GM19328 (cell line): ENCODE measurements around the gene FRAS1.

ENCODE experiments used
- ATAC-seq: cut with Tn5 transposase; IDR thresholded peaks from one replicate; pipeline ENCODE4 v1.9.1; 2021; ENCODE audit warnings: mild to moderate bottlenecking, moderate library complexity; ENCODE audit not compliant: unreplicated experiment

FRAS1 gene

GRCh38 chr4:78566834-78567499 lies 509.8 kb downstream of the FRAS1 start:
- peak; percentile 58 for ATAC-seq

- ATAC-seq: no peak
Measured at GRCh38 chr4:78567500-78568060, 510.5 kb downstream of the FRAS1 start.

DNA sequence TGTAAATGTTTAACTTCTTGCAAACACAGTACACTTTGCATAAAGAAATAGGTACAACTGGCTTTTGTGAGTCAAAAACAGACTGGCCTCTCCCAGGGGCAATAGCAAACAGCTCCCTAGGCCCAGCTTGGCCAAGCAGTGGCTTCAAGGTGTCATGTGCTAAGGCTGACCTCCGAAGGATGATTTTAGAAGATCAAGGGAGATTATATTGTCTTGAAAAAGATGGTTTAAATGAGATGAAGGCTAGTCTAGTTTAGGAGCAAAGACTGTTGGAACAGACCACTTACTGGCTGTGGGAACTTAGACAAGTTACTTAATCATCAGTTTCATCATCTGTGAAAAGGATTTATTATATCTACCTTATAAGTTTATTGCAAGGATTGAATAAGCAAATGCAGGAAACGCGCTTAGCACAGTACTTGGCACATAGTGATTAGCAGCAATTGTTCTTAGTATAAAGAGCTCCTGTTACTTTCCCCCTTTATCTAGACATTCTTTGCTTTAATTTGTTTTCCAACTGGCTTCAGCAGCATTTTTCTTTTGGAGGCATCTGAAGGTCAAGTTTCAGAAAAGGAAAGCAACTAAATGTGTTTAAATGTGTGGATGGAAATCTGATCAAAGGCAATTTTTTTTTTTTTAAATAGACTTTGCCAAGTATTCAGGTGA lies 511.6 kb downstream of the FRAS1 start:
- ATAC-seq: no peak

GRCh38 chr4:78569306-78569821 lies 512.2 kb downstream of the FRAS1 start:
- ATAC-seq: no peak

DNA sequence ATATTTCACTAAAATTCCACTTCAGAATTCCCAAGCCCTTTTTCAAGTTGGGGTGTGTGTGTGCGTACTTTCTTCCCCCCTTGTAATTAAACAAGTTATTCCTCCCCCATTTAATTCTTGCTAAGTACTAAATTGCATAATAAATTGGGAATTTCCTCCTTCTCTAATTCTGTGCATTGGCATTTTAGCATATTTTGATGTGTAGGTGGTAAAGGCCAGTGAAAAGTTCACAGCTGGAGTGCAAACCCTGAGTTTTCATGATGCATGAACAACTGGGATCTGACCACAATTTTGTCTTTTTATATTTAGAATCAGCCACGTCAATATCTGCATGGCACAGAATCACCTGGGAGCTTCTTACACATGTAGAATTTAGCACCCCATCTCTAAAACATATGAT lies 513.0 kb downstream of the FRAS1 start:
- no peak for ATAC-seq

DNA sequence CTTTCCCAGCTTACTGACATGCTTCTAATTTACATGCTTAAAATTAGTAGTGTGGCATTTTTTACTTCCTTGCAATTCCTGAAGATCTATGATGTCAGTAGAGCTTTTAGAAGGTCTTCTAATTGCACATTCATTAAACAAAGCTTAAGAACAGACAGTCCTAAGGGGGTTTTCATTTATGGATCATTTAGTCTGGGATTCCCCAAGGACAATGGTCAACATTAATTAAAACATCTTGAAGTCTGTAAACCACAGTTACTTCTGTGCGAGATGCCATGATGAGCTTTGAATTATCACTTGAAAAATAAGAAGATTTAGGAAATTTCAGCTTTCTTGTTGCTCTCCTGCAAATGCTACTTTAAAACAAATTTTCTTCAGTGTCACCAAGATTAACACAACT lies 514.7 kb downstream of the FRAS1 start:
- ATAC-seq: no peak

GRCh38 chr4:78578674-78579425 lies 521.7 kb downstream of the FRAS1 start:
- ATAC-seq: no peak

- no peak for ATAC-seq
Measured at GRCh38 chr4:78581618-78582017, 524.5 kb downstream of the FRAS1 start.

GRCh38 chr4:78584863-78585547 lies 527.9 kb downstream of the FRAS1 start:
- no peak for ATAC-seq

DNA sequence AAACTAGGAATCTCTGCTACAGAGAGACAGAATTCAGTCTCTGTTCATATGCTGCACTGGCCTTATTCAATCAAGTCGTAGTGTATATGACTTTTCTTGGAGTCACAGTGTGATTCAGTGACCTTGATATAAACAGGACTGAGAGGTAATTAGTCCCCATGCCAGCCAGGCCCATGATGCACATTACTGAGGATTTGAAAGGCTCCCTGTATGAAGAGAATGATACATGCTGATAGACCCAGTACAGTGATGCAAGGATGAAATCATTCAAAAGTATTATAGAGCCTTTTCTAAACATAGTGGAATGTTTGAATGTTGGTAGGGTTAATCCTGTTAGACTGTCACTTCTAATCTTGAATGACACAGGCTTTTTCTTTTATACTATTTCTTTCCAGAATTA lies 528.5 kb downstream of the FRAS1 start:
- no peak for ATAC-seq

GRCh38 chr4:78588894-78589545 lies 531.9 kb downstream of the FRAS1 start:
- ATAC-seq: no peak

- ATAC-seq: no peak
Measured at GRCh38 chr4:78591404-78591803, 534.3 kb downstream of the FRAS1 start.

- no peak for ATAC-seq
Measured at GRCh38 chr4:78592088-78592783, 535.1 kb downstream of the FRAS1 start.
